Hematopoietic multipotent progenitor cell (in vitro differentiated cells): ENCODE data around the gene EBF3. TPM values are rescaled to one million over a fixed set of nuclear protein-coding genes. Genes with fewer than 3 reads are reported as not detected.
A peak's percentile ranks its signal among the peaks of the same experiment; 100 is the strongest.

Experiments used
- DNase-seq, 3 donors: peaks; one replicate each; pipeline ENCODE4 v3.0.0-alpha.2; 2011 to 2015; ENCODE audit warnings: low read depth in 2 of 3, low spot score in 2 of 3
- total RNA-seq: library from RNA; depleted of rRNA; stranded (reverse); fragments of >200 nt; gene quantifications from one replicate; pipeline ENCODE4 v1.2.3, GENCODE V29; 2012

The EBF3 gene
- total RNA-seq, 1 donor = not detected

- no peak for DNase-seq
Observed at GRCh38 chr10:129880191-129880870, 83.7 kb downstream of the EBF3 start.

- no peak for DNase-seq
Observed at GRCh38 chr10:129879655-129880054, 84.4 kb downstream of the EBF3 start.

- DNase-seq = no peak
Observed at GRCh38 chr10:129878835-129879234, 85.2 kb downstream of the EBF3 start.

GRCh38 chr10:129877773-129878371 lies 86.2 kb downstream of the EBF3 start:
- peak in 1 of 3 donors; percentile 63 for DNase-seq

- no peak for DNase-seq
Observed at GRCh38 chr10:129876838-129877237, 87.2 kb downstream of the EBF3 start.

GRCh38 chr10:129875993-129876726 lies 87.9 kb downstream of the EBF3 start:
- no peak for DNase-seq

- DNase-seq = no peak
Observed at GRCh38 chr10:129873351-129873750, 90.7 kb downstream of the EBF3 start.

GRCh38 chr10:129871966-129872365 lies 92.1 kb downstream of the EBF3 start:
- no peak for DNase-seq

- peak in 2 of 3 donors; percentile 89 to 90 for DNase-seq
Observed at GRCh38 chr10:129870961-129871621, 93.0 kb downstream of the EBF3 start.

GRCh38 chr10:129870474-129870757 lies 93.7 kb downstream of the EBF3 start:
- no peak for DNase-seq

- no peak for DNase-seq
Observed at GRCh38 chr10:129869596-129870473, 94.2 kb downstream of the EBF3 start.

GRCh38 chr10:129868449-129869035 lies 95.5 kb downstream of the EBF3 start:
- DNase-seq = no peak

- no peak for DNase-seq
Observed at GRCh38 chr10:129867631-129868179, 96.4 kb downstream of the EBF3 start.

GRCh38 chr10:129866894-129867293 lies 97.2 kb downstream of the EBF3 start:
- DNase-seq = no peak

- DNase-seq = no peak
Observed at GRCh38 chr10:129865960-129866359, 98.1 kb downstream of the EBF3 start.

GRCh38 chr10:129865413-129865812 lies 98.7 kb downstream of the EBF3 start:
- no peak for DNase-seq

GRCh38 chr10:129864601-129865126 lies 99.4 kb downstream of the EBF3 start:
- DNase-seq = no peak

GRCh38 chr10:129864082-129864481 lies 100.0 kb downstream of the EBF3 start:
- no peak for DNase-seq

GRCh38 chr10:129863201-129863663 lies 100.8 kb downstream of the EBF3 start:
- no peak for DNase-seq
